HL-60 (cell line): Measurements from ENCODE around the gene LPAR2.

Source experiments
- REST ChIP-seq: IDR thresholded peaks from 2 replicates; pipeline ENCODE4 v1.6.1; 2012; ENCODE audit warnings: low read depth; ENCODE audit not compliant: insufficient replicate concordance
- TF ChIP-seq, protein P1 (sequence below): IDR thresholded peaks from one replicate; pipeline ENCODE4 v1.5.1; 2011; ENCODE audit warnings: low read length, control low read depth, inconsistent platforms; ENCODE audit not compliant: insufficient read depth

- TF ChIP-seq, protein P1, sequence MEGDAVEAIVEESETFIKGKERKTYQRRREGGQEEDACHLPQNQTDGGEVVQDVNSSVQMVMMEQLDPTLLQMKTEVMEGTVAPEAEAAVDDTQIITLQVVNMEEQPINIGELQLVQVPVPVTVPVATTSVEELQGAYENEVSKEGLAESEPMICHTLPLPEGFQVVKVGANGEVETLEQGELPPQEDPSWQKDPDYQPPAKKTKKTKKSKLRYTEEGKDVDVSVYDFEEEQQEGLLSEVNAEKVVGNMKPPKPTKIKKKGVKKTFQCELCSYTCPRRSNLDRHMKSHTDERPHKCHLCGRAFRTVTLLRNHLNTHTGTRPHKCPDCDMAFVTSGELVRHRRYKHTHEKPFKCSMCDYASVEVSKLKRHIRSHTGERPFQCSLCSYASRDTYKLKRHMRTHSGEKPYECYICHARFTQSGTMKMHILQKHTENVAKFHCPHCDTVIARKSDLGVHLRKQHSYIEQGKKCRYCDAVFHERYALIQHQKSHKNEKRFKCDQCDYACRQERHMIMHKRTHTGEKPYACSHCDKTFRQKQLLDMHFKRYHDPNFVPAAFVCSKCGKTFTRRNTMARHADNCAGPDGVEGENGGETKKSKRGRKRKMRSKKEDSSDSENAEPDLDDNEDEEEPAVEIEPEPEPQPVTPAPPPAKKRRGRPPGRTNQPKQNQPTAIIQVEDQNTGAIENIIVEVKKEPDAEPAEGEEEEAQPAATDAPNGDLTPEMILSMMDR: no peak
- TF ChIP-seq REST: no peak
These were observed 48.3 kb downstream of the LPAR2 start for GRCh38 chr19:19579533-19580361.
